Activated T-helper 2 cell treated with anti-CD3 and anti-CD28 coated beads, Interferon-gamma antibody, Interleukin-2, Interleukin-4, amounts not matched to agents 10 μg/mL and 5 μg/mL and 100 μg/mL, durations not matched to agents 14 hours and 24 hours and 36 hours (primary cell): ENCODE measurements around the gene CTIF. TPM values are rescaled to one million over a fixed set of nuclear protein-coding genes. Genes with fewer than 3 reads are reported as not detected.

Experiments
- DNase-seq: peaks from one replicate; pipeline ENCODE4 v3.0.0; 2021; ENCODE audit warnings: low spot score
- H3K27ac Mint-ChIP-seq: one replicate; pipeline ENCODE4 v1.8.0; 2021; ENCODE audit warnings: mixed read lengths
- H3K27me3 Mint-ChIP-seq: one replicate; pipeline ENCODE4 v1.8.0; 2021; ENCODE audit warnings: low read depth, mixed read lengths
- H3K36me3 Mint-ChIP-seq: one replicate; pipeline ENCODE4 v1.8.0; 2021; ENCODE audit warnings: low read depth, mixed read lengths
- H3K4me1 Mint-ChIP-seq: one replicate; pipeline ENCODE4 v1.8.0; 2021; ENCODE audit warnings: low read depth, mixed read lengths
- H3K4me3 Mint-ChIP-seq: one replicate; pipeline ENCODE4 v1.8.0; 2021; ENCODE audit warnings: low read depth, mild to moderate bottlenecking, moderate library complexity, mixed read lengths
- H3K9me3 Mint-ChIP-seq: one replicate; pipeline ENCODE4 v1.8.0; 2021; ENCODE audit warnings: mixed read lengths
- intact Hi-C: fragments of 100-400 bp; cut with micrococcal nuclease; formaldehyde crosslinking; loops from one replicate; pipeline ENCODE4 v1.15.1; 2023
- total RNA-seq: library from RNA; stranded (reverse); gene quantifications from 2 replicates; pipeline ENCODE4 v1.2.3, GENCODE V29; 2022

Gene CTIF
- total RNA-seq, 1 donor from 2014 or later: 7.0 TPM

DNA sequence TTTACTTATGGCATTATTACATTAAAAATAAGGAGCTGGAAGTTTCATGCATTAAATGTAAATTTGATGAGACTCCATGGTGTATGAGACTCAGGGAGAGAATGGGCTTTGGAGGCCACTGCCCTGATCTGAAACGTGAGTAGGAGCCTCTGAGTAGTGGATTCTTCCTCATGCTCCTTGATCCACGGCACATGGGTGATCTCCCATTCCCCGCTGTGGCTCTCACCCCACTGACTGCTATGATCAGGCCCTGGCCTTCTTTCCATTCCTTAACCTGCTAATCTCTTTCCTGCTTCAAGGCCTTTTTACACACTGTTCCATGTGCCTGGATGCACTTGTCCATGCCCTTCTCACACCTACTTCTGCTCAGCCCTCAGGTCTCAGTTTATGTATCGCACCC lies 343.5 kb downstream of the CTIF start:
- Mint-ChIP-seq H3K4me3 (no peak overlapping the region), H3K4me1 (peaks cover 10% of the 10 kb centered on the region), H3K36me3 (no peaks in the 10 kb centered on the region), H3K27ac (no peak overlapping the region), H3K9me3 (no peaks in the 10 kb centered on the region), H3K27me3 (peaks cover 2% of the 10 kb centered on the region)
- intact Hi-C loops: no loop called here
- DNase-seq: no peak

DNA sequence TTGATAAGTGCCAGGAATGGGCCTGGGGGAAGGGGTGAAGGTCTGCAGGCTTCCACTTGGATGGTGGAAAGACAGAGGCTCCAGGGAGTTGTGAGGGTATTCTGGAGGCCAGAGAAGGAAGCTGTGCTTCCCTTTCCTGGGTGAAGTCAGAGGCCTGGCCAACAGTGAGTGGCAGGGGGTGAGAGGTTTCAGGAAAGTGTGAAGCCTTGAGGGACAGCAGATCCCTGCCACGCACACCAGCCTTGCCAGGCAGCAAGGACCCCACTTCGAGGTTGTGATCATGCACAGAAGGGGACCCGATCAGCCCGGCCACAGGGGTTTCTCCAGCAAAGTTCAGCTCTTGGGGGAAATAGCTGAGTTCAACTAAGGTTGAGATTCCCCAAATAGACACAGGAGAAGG lies 345.5 kb downstream of the CTIF start:
- H3K27me3 Mint-ChIP-seq: peaks cover 2% of the 10 kb centered on the region
- no peak overlapping the region for H3K4me3 Mint-ChIP-seq
- no peak overlapping the region for H3K27ac Mint-ChIP-seq
- no peak for DNase-seq
- no peaks in the 10 kb centered on the region for H3K36me3 Mint-ChIP-seq
- peaks cover 10% of the 10 kb centered on the region for H3K4me1 Mint-ChIP-seq
- intact Hi-C loops: no loop called here
- no peaks in the 10 kb centered on the region for H3K9me3 Mint-ChIP-seq

- peaks cover 10% of the 10 kb centered on the region for H3K4me1 Mint-ChIP-seq
- intact Hi-C loops: no loop called here
- H3K9me3 Mint-ChIP-seq: no peaks in the 10 kb centered on the region
- no peaks in the 10 kb centered on the region for H3K36me3 Mint-ChIP-seq
- H3K27ac Mint-ChIP-seq: no peak overlapping the region
- peaks cover 2% of the 10 kb centered on the region for H3K27me3 Mint-ChIP-seq
- DNase-seq: no peak
- no peak overlapping the region for H3K4me3 Mint-ChIP-seq
Observed at GRCh38 chr18:48884771-48885170, 345.9 kb downstream of the CTIF start.

GRCh38 chr18:48885266-48885923 lies 346.6 kb downstream of the CTIF start:
- Mint-ChIP-seq H3K4me3 (no peak overlapping the region), H3K27me3 (peaks cover 2% of the 10 kb centered on the region), H3K4me1 (peaks cover 6% of the 10 kb centered on the region), H3K9me3 (no peaks in the 10 kb centered on the region), H3K27ac (no peak overlapping the region), H3K36me3 (no peaks in the 10 kb centered on the region)
- intact Hi-C loops: no loop called here
- DNase-seq: no peak

- no peak overlapping the region for H3K27ac Mint-ChIP-seq
- intact Hi-C loops: no loop called here
- DNase-seq: no peak
- H3K36me3 Mint-ChIP-seq: no peaks in the 10 kb centered on the region
- H3K9me3 Mint-ChIP-seq: no peaks in the 10 kb centered on the region
- H3K4me1 Mint-ChIP-seq: peaks cover 1% of the 10 kb centered on the region
- H3K27me3 Mint-ChIP-seq: peaks cover 2% of the 10 kb centered on the region
- no peak overlapping the region for H3K4me3 Mint-ChIP-seq
Observed at GRCh38 chr18:48885924-48886400, 347.1 kb downstream of the CTIF start.

GRCh38 chr18:48886520-48887293 lies 347.9 kb downstream of the CTIF start:
- Mint-ChIP-seq H3K27me3 (peaks cover 2% of the 10 kb centered on the region), H3K9me3 (no peaks in the 10 kb centered on the region)
- intact Hi-C loops: no loop called here

GRCh38 chr18:48887294-48887904 lies 348.6 kb downstream of the CTIF start:
- H3K9me3 Mint-ChIP-seq: no peaks in the 10 kb centered on the region
- H3K4me3 Mint-ChIP-seq: no peak overlapping the region
- H3K36me3 Mint-ChIP-seq: no peaks in the 10 kb centered on the region
- no peak overlapping the region for H3K27ac Mint-ChIP-seq
- intact Hi-C loops: no loop called here
- peaks cover 2% of the 10 kb centered on the region for H3K27me3 Mint-ChIP-seq
- DNase-seq: no peak
- H3K4me1 Mint-ChIP-seq: no peaks in the 10 kb centered on the region

More at GRCh38 chr18:48886520-48887293, 347.9 kb downstream of the CTIF start:
- Mint-ChIP-seq H3K27ac (no peak overlapping the region), H3K4me3 (no peak overlapping the region), H3K36me3 (no peaks in the 10 kb centered on the region), H3K4me1 (no peaks in the 10 kb centered on the region)
- DNase-seq: no peak

DNA sequence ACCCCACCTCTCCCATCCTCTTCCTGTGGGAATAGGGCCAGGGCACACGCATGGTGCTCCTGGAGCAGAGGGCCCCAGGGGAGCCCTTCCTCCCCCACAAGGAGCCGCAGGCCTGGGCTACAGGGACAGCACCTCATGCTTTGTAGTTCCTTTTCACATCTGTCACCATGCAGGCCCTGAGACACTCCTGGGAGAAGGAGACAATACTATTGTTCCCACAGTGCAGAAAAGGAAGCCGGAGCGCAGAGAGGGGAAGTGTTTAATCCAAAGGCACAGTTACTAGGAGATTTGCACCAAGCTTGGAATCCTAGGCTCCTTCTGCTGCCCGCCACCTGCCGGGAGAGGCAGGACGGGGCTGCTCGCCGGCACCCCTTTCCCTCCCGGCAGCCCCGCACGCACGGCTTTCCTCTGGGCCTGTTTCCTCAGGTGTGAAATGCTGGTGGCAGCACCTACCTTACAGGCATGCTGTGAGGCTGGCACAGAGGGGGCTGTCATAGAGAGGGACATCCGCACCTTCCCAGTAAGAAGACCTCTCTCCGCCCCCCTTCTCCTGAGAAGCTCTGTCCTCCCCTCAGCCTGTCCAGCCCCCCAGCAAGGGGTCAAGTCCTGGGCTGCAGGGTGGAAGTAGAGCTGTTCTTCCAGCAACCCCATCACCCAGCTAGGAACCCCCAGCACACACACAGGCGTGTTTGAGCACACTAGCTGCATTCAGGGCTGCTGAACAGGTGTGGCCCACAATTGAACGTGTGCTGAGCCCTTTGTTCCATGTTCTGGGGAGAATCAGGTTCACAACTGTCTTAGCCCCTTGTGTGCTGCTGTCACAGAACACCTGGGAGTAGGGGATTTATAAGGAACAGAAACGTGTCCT lies 349.3 kb downstream of the CTIF start:
- H3K27me3 Mint-ChIP-seq: peaks cover 2% of the 10 kb centered on the region
- no peaks in the 10 kb centered on the region for H3K36me3 Mint-ChIP-seq
- no peak for DNase-seq
- intact Hi-C loops: no loop called here
- no peak overlapping the region for H3K4me3 Mint-ChIP-seq
- no peaks in the 10 kb centered on the region for H3K4me1 Mint-ChIP-seq
- no peaks in the 10 kb centered on the region for H3K9me3 Mint-ChIP-seq
- H3K27ac Mint-ChIP-seq: no peak overlapping the region

DNA sequence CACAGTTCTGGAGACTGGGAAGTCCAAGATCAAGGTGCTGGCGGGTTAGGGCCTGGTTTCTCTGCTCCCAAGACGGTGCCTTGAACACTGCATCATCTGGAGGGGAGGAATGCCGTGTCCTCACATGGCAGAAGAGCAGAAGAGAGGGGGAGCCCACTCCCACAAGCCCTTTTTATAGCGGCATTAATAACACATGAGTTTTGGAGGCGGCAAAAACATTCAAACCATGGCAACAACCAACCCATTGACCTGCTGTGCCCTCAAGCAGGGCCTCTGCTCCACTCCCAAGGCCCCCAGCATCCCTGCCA lies 349.9 kb downstream of the CTIF start:
- Mint-ChIP-seq H3K27me3 (peaks cover 2% of the 10 kb centered on the region), H3K4me3 (no peak overlapping the region), H3K36me3 (no peaks in the 10 kb centered on the region), H3K4me1 (no peaks in the 10 kb centered on the region), H3K27ac (no peak overlapping the region), H3K9me3 (no peaks in the 10 kb centered on the region)
- intact Hi-C loops: no loop called here
- DNase-seq: no peak

GRCh38 chr18:48889115-48889941 lies 350.5 kb downstream of the CTIF start:
- no peaks in the 10 kb centered on the region for H3K9me3 Mint-ChIP-seq
- DNase-seq: no peak
- H3K27ac Mint-ChIP-seq: no peak overlapping the region
- H3K27me3 Mint-ChIP-seq: peaks cover 2% of the 10 kb centered on the region
- no peak overlapping the region for H3K4me3 Mint-ChIP-seq
- no peaks in the 10 kb centered on the region for H3K4me1 Mint-ChIP-seq
- intact Hi-C loops: no loop called here
- no peaks in the 10 kb centered on the region for H3K36me3 Mint-ChIP-seq

GRCh38 chr18:48889981-48890762 lies 351.3 kb downstream of the CTIF start:
- Mint-ChIP-seq H3K27ac (no peak overlapping the region), H3K36me3 (no peaks in the 10 kb centered on the region), H3K27me3 (no peaks in the 10 kb centered on the region), H3K4me3 (no peak overlapping the region), H3K9me3 (no peaks in the 10 kb centered on the region), H3K4me1 (no peaks in the 10 kb centered on the region)
- no peak for DNase-seq
- intact Hi-C loops: no loop called here
